KMS-11 (cell line): ENCODE measurements around the gene PPP1CB.
"Not testable (repeated sequence)": the region's sequence is repeated elsewhere in the genome, so short reads cannot be mapped to it uniquely, and the experiment has no call there.

Experiments used
- H2AFZ ChIP-seq: fragments of 200-600 bp; sonication (generic); 2 replicates; pipeline ENCODE4 v1.6.1; 2016; ENCODE audit warnings: antibody characterized with exemption, mixed run types, low read depth
- H3K27ac ChIP-seq: fragments of 200-600 bp; sonication (generic); 2 replicates; pipeline ENCODE4 v1.6.1; 2016; ENCODE audit warnings: mild to moderate bottlenecking, mixed run types
- H3K27me3 ChIP-seq: fragments of 200-600 bp; sonication (generic); 2 replicates; pipeline ENCODE4 v1.6.1; 2017; ENCODE audit warnings: mild to moderate bottlenecking, low read depth, mixed run types, moderate library complexity; ENCODE audit not compliant: insufficient read depth
- H3K36me3 ChIP-seq: fragments of 200-600 bp; sonication (generic); 2 replicates; pipeline ENCODE4 v1.6.1; 2017; ENCODE audit warnings: mild to moderate bottlenecking, mixed run types; ENCODE audit not compliant: insufficient read depth
- H3K4me1 ChIP-seq: fragments of 200-600 bp; sonication (generic); 2 replicates; pipeline ENCODE4 v1.6.1; 2016; ENCODE audit warnings: mild to moderate bottlenecking, low read depth, mixed run types; ENCODE audit not compliant: poor library complexity, severe bottlenecking
- H3K4me2 ChIP-seq: fragments of 200-600 bp; sonication (generic); 2 replicates; pipeline ENCODE4 v1.7.0; 2016; ENCODE audit warnings: mild to moderate bottlenecking, mixed run types
- H3K4me3 ChIP-seq: fragments of 200-600 bp; sonication (generic); IDR thresholded peaks from 2 replicates; pipeline ENCODE4 v1.6.1; 2017; ENCODE audit warnings: low read depth, low read length, mixed read lengths; ENCODE audit not compliant: insufficient read depth
- H3K79me2 ChIP-seq: fragments of 200-600 bp; sonication (generic); 2 replicates; pipeline ENCODE4 v1.6.1; 2016; ENCODE audit warnings: low read depth, mixed run types; ENCODE audit not compliant: insufficient read depth
- H3K9ac ChIP-seq: fragments of 200-600 bp; sonication (generic); 2 replicates; pipeline ENCODE4 v1.6.1; 2016; ENCODE audit warnings: mild to moderate bottlenecking, mixed run types
- H4K20me1 ChIP-seq: fragments of 200-600 bp; sonication (generic); 2 replicates; pipeline ENCODE4 v1.6.1; 2016; ENCODE audit warnings: mild to moderate bottlenecking, mixed run types; ENCODE audit not compliant: insufficient read depth
- TF ChIP-seq, protein P1 (sequence below): fragments of 200-600 bp; sonication (generic); conservative IDR thresholded peaks from 2 replicates; pipeline ENCODE4 v1.6.1; 2017; ENCODE audit warnings: low read depth, mild to moderate bottlenecking, antibody characterized with exemption, low read length, moderate library complexity, mixed read lengths

The PPP1CB gene

DNA sequence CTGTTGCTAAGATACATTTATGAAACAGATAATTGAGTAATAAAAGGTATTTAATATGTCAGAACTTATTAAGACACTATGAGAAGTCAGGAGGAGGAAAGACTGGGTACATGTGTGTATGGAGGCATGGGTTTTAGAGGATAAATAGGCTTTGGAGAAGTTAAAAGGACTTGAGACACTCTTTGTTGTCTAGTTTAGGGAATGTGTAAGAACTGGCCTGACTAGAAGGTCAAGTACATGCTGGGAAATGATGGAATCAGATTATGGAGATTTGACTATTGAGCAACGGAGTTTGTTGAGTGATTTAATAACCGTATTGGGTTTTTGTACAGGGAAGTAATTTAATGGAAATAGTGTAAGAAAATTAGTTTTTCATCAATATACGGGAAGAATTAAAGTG lies 30.8 kb downstream of the PPP1CB start:
- H3K4me2 ChIP-seq: no peak overlapping the region
- H2AFZ ChIP-seq: no peak overlapping the region
- H3K4me1 ChIP-seq: no peaks in the 10 kb centered on the region
- no peaks in the 10 kb centered on the region for H3K27me3 ChIP-seq
- H3K27ac ChIP-seq: no peak overlapping the region
- no peak overlapping the region for H3K4me3 ChIP-seq
- H3K36me3 ChIP-seq: peaks cover 16% of the 10 kb centered on the region; the same call in 1 of the 2 replicates
- H4K20me1 ChIP-seq: no peaks in the 10 kb centered on the region
- H3K9ac ChIP-seq: no peak overlapping the region
- no peaks in the 10 kb centered on the region; the same call in 1 of the 2 replicates for H3K79me2 ChIP-seq
- TF ChIP-seq, protein P1, sequence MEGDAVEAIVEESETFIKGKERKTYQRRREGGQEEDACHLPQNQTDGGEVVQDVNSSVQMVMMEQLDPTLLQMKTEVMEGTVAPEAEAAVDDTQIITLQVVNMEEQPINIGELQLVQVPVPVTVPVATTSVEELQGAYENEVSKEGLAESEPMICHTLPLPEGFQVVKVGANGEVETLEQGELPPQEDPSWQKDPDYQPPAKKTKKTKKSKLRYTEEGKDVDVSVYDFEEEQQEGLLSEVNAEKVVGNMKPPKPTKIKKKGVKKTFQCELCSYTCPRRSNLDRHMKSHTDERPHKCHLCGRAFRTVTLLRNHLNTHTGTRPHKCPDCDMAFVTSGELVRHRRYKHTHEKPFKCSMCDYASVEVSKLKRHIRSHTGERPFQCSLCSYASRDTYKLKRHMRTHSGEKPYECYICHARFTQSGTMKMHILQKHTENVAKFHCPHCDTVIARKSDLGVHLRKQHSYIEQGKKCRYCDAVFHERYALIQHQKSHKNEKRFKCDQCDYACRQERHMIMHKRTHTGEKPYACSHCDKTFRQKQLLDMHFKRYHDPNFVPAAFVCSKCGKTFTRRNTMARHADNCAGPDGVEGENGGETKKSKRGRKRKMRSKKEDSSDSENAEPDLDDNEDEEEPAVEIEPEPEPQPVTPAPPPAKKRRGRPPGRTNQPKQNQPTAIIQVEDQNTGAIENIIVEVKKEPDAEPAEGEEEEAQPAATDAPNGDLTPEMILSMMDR: no peak

DNA sequence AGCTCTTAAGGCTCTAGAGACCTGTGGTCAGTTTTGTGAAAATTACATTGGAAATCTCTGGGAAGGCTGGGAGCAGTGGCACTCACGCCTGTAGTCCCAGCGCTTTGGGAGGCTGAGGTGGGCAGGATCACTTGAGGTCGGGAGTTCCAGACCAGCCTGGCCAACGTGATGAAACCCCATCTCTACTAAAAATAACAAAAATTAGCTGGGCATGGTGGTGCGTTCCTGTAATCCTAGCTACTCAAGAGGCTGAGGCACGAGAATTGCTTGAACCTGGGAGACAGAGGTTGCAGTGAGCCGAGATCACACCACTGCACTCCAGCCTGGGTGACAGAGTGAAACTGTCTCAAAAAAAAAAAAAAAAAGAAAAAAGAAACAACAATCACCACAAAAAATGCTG lies 32.9 kb downstream of the PPP1CB start:
- not testable (repeated sequence) for H2AFZ ChIP-seq, H3K36me3 ChIP-seq, H3K4me3 ChIP-seq, H3K9ac ChIP-seq, H3K79me2 ChIP-seq, H3K27me3 ChIP-seq, H3K4me1 ChIP-seq, H3K27ac ChIP-seq, H3K4me2 ChIP-seq, H4K20me1 ChIP-seq

DNA sequence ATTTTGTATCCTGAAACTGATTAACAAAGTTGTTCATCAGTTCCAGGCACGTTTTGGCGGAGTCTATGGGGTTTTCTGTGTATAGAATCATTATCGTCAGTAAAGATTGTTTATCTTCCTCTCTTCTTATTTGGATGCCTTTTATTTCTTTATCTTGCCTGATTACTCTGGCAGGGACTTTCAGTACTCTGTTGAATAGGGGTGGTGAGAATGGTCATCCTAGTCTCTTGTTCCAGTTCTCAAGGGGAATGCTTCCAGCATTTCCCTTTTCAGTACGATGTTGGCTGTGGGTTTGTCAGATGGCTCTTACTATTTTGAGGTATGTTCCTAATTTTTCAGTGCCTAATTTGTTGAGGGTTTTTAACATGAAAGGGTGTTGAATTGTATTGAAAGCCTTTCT lies 45.0 kb downstream of the PPP1CB start:
- H3K4me1 ChIP-seq: no peaks in the 10 kb centered on the region
- no peak overlapping the region for H3K4me3 ChIP-seq
- H4K20me1 ChIP-seq: no peaks in the 10 kb centered on the region
- H3K79me2 ChIP-seq: peaks cover 8% of the 10 kb centered on the region; the same call in 1 of the 2 replicates
- H2AFZ ChIP-seq: no peak overlapping the region
- TF ChIP-seq, protein P1: no peak
- H3K4me2 ChIP-seq: no peak overlapping the region
- no peak overlapping the region for H3K9ac ChIP-seq
- no peak overlapping the region for H3K27ac ChIP-seq
- no peaks in the 10 kb centered on the region; the same call in 1 of the 2 replicates for H3K36me3 ChIP-seq
- H3K27me3 ChIP-seq: no peaks in the 10 kb centered on the region

DNA sequence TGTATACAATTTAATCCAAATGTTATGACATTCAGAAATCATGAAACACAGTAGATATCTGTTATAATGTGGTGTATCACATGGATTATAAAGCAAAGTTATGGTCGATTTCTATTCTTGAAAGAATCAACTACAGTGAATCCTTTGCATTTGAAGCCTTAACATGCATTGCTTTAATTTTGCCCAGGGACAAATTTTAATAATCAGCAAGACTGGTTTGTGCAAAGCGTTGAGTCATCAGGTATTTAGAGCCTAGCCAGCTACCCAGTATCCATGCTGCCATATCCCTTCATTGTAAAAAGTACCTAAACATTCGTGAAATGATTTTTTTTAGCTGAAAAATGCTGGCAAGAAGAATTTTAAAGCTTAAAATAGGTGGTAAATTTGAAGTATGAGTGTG lies 50.1 kb downstream of the PPP1CB start:
- TF ChIP-seq, protein P1: no peak
- Histone ChIP-seq H3K27me3 (no peaks in the 10 kb centered on the region), H3K4me3 (no peak overlapping the region), H3K4me2 (no peak overlapping the region), H3K36me3 (no peaks in the 10 kb centered on the region; the same call in 1 of the 2 replicates), H3K79me2 (no peaks in the 10 kb centered on the region), H4K20me1 (no peaks in the 10 kb centered on the region), H2AFZ (no peak overlapping the region), H3K4me1 (no peaks in the 10 kb centered on the region), H3K9ac (no peak overlapping the region), H3K27ac (no peak overlapping the region)

DNA sequence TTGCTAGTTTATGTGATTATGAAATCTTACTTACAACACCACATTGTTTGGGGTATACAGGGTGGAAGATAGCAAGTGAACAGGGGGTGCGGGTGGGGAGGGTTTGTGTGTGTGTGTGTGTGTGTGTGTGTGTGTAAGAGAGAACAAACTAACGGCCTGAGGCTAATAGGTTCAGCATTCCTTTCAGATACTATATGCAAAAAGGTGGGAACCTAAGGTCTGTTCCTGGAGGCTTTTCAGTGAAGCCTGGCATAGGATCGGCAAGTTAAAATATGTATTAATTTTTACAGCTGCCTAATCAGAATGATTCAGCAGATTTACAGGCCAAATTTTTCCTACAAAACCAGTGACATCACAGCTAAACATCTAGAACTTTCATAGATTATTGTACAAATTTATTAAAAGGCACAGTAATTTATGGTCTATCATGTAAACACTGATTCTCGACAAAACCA lies 51.4 kb downstream of the PPP1CB start:
- TF ChIP-seq, protein P1: no peak
- no peak overlapping the region for H3K27ac ChIP-seq
- no peak overlapping the region for H2AFZ ChIP-seq
- no peak overlapping the region for H3K9ac ChIP-seq
- no peak overlapping the region for H3K4me3 ChIP-seq
- no peaks in the 10 kb centered on the region for H4K20me1 ChIP-seq
- H3K79me2 ChIP-seq: no peaks in the 10 kb centered on the region
- H3K4me1 ChIP-seq: no peaks in the 10 kb centered on the region
- no peaks in the 10 kb centered on the region; the same call in 1 of the 2 replicates for H3K36me3 ChIP-seq
- no peak overlapping the region for H3K4me2 ChIP-seq
- H3K27me3 ChIP-seq: no peaks in the 10 kb centered on the region
